Ishikawa (cell line): ENCODE data around the gene C16orf92.

Experiments
- CEBPB ChIP-seq: IDR thresholded peaks from 2 replicates; pipeline ENCODE4 v1.6.1; 2012
- CREB1 ChIP-seq: IDR thresholded peaks from 2 replicates; pipeline ENCODE4 v1.6.1; 2012; ENCODE audit warnings: low read depth
- EGR1 ChIP-seq: IDR thresholded peaks from 2 replicates; pipeline ENCODE4 v1.6.1; 2012
- EP300 ChIP-seq: IDR thresholded peaks from 2 replicates; pipeline ENCODE4 v1.6.1; 2012; ENCODE audit warnings: borderline replicate concordance
- FOXM1 ChIP-seq: IDR thresholded peaks from 2 replicates; pipeline ENCODE4 v1.6.1; 2012; ENCODE audit warnings: low read depth, borderline replicate concordance
- NFIC ChIP-seq: IDR thresholded peaks from 2 replicates; pipeline ENCODE4 v1.6.1; 2012
- RAD21 ChIP-seq: IDR thresholded peaks from 2 replicates; pipeline ENCODE4 v1.6.1; 2012; ENCODE audit warnings: low read depth
- TAF1 ChIP-seq: IDR thresholded peaks from 2 replicates; pipeline ENCODE4 v1.6.1; 2012; ENCODE audit warnings: low read depth, mild to moderate bottlenecking
- TCF12 ChIP-seq: IDR thresholded peaks from 2 replicates; pipeline ENCODE4 v1.6.1; 2012; ENCODE audit warnings: low read depth
- TEAD4 ChIP-seq: IDR thresholded peaks from 2 replicates; pipeline ENCODE4 v1.6.1; 2012
- YY1 ChIP-seq: IDR thresholded peaks from 2 replicates; pipeline ENCODE4 v1.6.1; 2012; ENCODE audit warnings: low read depth
- ZBTB7A ChIP-seq: IDR thresholded peaks from 2 replicates; pipeline ENCODE4 v1.6.1; 2012; ENCODE audit warnings: low read depth
- TF ChIP-seq, protein P1 (sequence below): IDR thresholded peaks from 2 replicates; pipeline ENCODE4 v1.6.1; 2012
- TF ChIP-seq, protein P2 (sequence below): IDR thresholded peaks from 2 replicates; pipeline ENCODE4 v1.6.1; 2012
- TF ChIP-seq, protein P3 (sequence below): IDR thresholded peaks from 2 replicates; pipeline ENCODE4 v1.6.1; 2012; ENCODE audit warnings: low read depth, mild to moderate bottlenecking

C16orf92 gene, protein sequence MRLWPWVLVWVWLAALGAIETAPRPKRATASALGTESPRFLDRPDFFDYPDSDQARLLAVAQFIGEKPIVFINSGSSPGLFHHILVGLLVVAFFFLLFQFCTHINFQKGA

DNA sequence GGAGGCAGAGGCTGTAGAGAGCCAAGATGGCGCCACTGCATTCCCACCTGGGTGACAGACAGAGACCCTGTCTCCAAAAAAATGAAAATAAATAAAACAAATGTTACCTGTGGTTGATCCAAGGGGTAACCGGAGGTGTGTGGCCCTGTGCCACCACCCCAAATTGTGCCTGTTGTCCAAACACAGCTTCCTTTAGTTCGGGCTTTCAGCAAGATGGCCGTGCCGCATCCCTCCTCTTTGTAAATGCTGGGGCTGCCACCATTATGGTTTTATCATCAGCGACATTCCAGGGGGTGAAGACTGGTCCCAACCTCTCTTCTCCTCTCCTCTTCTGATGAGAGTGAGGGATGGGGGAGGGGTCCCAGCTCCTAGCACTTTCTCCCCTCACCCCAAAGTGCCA, at the start of gene C16orf92:
TSS of gene C16orf92 (plus strand) at position 312 of the 400 bp plus-strand sequence. CDS start 143 bp downstream, outside the sequence.
- no peak for TF ChIP-seq EP300
- TF ChIP-seq, protein P1, sequence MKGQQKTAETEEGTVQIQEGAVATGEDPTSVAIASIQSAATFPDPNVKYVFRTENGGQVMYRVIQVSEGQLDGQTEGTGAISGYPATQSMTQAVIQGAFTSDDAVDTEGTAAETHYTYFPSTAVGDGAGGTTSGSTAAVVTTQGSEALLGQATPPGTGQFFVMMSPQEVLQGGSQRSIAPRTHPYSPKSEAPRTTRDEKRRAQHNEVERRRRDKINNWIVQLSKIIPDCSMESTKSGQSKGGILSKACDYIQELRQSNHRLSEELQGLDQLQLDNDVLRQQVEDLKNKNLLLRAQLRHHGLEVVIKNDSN = no peak
- TF ChIP-seq TEAD4 = no peak
- no peak for TF ChIP-seq YY1
- TF ChIP-seq EGR1 = no peak
- no peak for TF ChIP-seq ZBTB7A
- TF ChIP-seq, protein P2, sequence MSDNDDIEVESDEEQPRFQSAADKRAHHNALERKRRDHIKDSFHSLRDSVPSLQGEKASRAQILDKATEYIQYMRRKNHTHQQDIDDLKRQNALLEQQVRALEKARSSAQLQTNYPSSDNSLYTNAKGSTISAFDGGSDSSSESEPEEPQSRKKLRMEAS = no peak
- no peak for TF ChIP-seq TCF12
- no peak for TF ChIP-seq RAD21
- TF ChIP-seq, protein P3, sequence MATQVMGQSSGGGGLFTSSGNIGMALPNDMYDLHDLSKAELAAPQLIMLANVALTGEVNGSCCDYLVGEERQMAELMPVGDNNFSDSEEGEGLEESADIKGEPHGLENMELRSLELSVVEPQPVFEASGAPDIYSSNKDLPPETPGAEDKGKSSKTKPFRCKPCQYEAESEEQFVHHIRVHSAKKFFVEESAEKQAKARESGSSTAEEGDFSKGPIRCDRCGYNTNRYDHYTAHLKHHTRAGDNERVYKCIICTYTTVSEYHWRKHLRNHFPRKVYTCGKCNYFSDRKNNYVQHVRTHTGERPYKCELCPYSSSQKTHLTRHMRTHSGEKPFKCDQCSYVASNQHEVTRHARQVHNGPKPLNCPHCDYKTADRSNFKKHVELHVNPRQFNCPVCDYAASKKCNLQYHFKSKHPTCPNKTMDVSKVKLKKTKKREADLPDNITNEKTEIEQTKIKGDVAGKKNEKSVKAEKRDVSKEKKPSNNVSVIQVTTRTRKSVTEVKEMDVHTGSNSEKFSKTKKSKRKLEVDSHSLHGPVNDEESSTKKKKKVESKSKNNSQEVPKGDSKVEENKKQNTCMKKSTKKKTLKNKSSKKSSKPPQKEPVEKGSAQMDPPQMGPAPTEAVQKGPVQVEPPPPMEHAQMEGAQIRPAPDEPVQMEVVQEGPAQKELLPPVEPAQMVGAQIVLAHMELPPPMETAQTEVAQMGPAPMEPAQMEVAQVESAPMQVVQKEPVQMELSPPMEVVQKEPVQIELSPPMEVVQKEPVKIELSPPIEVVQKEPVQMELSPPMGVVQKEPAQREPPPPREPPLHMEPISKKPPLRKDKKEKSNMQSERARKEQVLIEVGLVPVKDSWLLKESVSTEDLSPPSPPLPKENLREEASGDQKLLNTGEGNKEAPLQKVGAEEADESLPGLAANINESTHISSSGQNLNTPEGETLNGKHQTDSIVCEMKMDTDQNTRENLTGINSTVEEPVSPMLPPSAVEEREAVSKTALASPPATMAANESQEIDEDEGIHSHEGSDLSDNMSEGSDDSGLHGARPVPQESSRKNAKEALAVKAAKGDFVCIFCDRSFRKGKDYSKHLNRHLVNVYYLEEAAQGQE = no peak
- no peak for TF ChIP-seq CEBPB

DNA sequence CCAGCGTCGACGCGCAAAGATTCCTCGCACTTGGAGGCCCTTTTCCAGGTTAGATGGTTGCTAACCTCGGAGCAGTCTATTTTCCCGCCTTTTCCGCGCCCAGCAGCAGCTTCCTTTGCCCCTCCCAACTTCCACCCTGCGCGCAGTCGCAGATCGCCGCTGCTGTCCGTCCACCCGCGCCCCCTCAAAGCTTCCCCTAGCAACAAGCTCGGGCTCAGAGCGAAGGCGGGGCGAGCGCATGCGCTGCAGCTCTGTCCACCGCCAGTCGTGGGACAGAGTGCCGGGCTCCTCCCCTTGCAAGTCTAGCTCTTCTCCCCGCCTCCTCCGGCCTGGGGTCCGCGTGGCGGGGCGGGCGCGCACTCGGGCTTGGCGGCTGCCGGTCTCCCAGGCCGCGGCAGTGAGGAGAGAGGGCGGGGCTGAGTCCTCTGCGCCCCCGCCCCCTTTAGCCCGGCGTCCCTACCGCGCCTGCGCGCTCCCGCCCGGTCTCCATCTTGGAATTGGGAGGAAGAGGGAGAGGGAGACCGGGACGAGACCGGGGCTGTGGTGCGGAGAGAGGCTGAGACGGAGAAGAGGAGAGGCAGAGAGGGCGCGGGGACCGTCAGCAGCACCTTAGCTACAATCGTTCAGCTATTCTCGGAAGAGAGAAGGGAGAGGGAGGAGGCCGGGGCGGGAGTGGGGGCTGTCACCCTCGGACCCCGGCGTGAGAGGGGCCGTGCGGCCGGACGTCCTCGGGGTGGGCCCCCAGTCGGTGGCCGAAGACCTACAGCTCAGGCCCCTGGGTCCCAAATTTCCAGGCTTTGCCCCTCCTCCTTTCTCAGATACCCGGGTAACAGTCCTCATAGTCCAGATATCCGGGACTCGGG, 49.4 kb upstream of the C16orf92 start, which contains the start of gene TAOK2:
TSS of gene TAOK2 (plus strand) at position 485 of the 863 bp plus-strand sequence. CDS start 3,905 bp downstream, outside the sequence.
- TF ChIP-seq EP300 (peak; percentile 52; the same call in 1 of the 2 replicates), ZBTB7A (peak; percentile 59; the same call in 1 of the 2 replicates), NFIC (no peak), CEBPB (no peak; the same call in 1 of the 2 replicates), TCF12 (0 out of 2 replicates have a peak, but pooled peaks have one; percentile 43), EGR1 (peak; percentile 77), FOXM1 (no peak), TEAD4 (peak; percentile 26; the same call in 1 of the 2 replicates), YY1 (peak; percentile 91), RAD21 (no peak), TAF1 (peak; percentile 77), CREB1 (no peak)
- TF ChIP-seq, protein P3 = no peak
- TF ChIP-seq, protein P1 = 0 out of 2 replicates have a peak, but pooled peaks have one; percentile 1
- TF ChIP-seq, protein P2 = peak; percentile 99

DNA sequence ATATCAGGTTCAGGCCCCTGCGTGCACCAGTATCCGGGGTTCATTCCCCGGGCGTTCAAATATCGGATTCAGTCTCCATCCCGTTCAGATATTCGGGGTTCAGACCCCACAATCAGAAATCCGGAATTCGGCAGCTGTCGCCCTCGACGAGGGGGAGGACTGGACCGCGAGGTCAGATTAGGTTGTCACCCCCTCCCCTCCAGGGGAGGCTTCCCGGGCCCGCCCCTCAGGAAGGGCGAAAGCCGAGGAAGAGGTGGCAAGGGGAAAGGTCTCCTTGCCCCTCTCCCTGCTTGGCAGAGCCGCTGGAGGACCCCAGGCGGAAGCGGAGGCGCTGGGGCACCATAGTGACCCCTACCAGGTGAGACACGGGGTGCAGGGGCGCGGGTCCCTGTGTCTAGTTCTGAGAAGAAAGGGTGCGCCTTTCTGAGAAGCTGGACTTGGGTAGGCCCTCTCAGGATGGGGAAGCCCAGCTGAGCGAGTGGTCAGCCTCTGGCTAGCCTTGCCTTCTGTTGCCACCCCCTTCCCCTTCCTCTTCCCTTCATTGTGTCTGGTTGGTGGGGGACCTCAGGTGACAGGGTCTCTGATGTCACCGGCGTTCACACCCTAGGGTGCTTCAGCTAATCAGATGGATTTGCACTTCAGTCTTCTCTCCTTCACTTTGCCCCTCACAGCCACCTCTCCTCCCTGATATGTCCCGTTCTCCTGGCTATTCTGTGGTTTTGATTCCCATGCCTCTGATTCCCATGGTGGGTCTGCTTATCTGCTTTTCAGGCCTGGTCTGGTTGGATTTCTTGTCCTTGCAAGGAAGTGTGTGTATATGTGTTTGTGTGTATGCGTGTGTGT, 48.5 kb upstream of the C16orf92 start:
- TF ChIP-seq, protein P3 = no peak
- TF ChIP-seq, protein P2 = no peak
- TF ChIP-seq ZBTB7A = no peak; the same call in 1 of the 2 replicates
- no peak for TF ChIP-seq TEAD4
- no peak for TF ChIP-seq TAF1
- TF ChIP-seq, protein P1 = no peak
- TF ChIP-seq FOXM1 = no peak
- TF ChIP-seq NFIC = no peak
- TF ChIP-seq EP300 = no peak
- TF ChIP-seq EGR1 = no peak
- no peak for TF ChIP-seq RAD21
- TF ChIP-seq YY1 = no peak
- no peak for TF ChIP-seq TCF12
- no peak for TF ChIP-seq CREB1
- no peak for TF ChIP-seq CEBPB
